HG02798 (cell line): ENCODE data around the gene GRB2.

ENCODE experiments used
- ATAC-seq: cut with Tn5 transposase; IDR thresholded peaks from one replicate; pipeline ENCODE4 v1.9.1; 2021; ENCODE audit warnings: mild to moderate bottlenecking; ENCODE audit not compliant: unreplicated experiment, poor library complexity

GRB2 gene

GRCh38 chr17:75416006-75416405 is 10.5 kb upstream of the GRB2 start:
- ATAC-seq: no peak

- no peak for ATAC-seq
These were observed 9.0 kb upstream of the GRB2 start for GRCh38 chr17:75414488-75414887.

- ATAC-seq: peak; percentile 64
These were observed 7.2 kb upstream of the GRB2 start for GRCh38 chr17:75412455-75413317.

DNA sequence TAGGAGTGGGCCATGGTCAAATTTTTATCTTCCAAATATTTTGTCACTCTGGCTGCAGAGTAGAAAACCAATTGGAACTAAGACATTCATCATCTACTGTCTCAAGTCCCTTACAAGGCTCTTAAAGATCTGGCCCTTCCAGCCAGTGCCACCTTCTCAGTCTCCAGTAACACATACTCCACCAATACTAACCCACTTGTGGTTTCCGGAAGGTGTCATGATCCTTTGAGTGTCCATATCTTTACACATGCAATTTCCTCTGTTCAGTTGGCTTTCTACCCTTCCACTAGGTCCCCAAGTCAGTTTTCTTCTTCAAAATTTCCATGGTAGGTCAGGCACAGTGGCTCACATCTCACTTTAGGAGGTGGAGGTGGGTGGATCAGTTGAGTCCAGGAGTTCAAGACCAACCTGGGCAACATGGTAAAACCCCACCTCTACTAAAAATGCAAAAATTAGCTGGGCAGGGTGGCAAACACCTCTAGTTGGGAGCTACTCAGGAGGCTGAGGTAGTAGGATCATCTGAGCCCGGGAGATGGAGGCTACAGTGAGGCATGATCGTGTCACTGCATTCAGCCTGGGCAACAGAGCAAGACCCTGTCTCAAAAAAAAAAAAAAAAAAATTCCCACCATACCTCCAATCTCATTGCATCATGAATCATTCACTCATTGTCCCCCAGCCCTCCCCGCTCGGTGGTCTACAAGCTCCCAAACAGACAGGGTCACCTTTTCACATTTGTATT is 6.0 kb upstream of the GRB2 start:
- ATAC-seq: no peak

DNA sequence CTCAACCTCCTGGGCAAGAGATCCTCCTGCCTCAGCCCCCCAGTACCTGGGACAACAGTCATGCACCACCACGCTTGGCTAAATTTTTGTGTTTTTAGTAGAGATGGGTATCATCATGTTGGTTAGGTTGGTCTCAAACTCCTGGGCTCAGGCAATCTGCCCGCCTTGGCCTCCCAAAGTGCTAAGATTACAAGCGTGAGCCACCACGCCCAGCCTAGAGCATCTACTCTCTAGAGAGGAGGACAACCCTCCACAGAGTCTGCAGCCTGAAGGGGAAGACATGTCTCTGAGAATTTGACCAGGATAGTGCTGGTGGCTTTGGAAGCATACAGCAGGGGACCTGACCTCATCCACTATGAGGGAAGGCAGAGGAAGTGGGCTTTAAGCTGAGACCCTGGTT is 4.7 kb upstream of the GRB2 start:
- ATAC-seq: no peak

GRCh38 chr17:75407655-75408352 is 2.3 kb upstream of the GRB2 start:
- ATAC-seq: no peak

DNA sequence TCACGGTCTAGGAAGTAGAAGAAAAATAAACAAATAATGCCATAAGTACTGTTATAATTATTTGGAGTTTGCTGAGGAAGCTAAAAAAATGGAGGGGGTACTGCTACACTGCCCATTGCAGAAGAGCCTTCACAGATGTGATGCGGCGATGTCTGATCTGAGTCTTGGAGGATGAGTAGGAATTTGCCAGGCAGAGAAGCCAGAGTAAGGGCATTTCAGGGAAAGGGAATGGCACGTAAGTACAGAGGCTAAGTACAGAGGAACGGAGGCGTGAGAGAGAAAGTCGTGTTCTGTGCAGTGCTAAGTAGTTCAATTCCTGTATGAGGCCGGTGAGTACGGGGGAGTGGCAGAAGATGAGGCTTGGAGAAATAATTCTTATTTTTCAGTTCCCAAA is 741 bp upstream of the GRB2 start:
- no peak for ATAC-seq

DNA sequence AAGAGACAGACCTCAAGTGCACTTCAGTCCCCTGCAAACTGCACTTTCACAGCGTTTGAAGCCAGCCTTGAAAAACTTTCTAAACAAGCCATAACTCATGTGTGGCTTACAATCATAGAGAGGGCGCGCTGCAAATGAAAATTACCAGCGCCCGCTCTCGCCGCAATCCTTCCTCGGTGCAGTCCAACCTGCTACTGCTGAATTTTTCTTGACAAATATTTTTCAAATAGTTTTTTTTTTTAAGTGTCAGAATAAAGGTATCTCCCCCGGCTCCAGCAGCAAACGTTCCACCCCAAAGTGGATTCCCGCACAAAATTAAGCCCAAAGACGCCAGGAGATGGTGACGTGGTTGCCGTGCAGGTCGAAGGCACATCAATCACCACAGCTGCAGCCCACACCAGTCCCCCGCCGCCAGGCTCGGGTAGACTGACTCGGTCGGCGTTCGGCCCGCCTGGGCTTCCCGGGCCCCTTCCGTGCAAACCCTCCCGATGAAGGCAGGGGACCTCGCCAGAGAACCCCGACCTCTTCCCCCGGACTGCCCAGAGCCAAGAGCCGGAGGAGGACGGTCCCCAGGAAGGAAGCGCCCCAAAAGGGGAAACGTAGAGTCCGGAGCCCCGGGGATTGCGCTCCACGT is 630 bp downstream of the GRB2 start:
- ATAC-seq: peak; percentile 16

- no peak for ATAC-seq
These were observed 1.2 kb downstream of the GRB2 start for GRCh38 chr17:75404223-75404730.

GRCh38 chr17:75403131-75403530 is 2.3 kb downstream of the GRB2 start:
- no peak for ATAC-seq

DNA sequence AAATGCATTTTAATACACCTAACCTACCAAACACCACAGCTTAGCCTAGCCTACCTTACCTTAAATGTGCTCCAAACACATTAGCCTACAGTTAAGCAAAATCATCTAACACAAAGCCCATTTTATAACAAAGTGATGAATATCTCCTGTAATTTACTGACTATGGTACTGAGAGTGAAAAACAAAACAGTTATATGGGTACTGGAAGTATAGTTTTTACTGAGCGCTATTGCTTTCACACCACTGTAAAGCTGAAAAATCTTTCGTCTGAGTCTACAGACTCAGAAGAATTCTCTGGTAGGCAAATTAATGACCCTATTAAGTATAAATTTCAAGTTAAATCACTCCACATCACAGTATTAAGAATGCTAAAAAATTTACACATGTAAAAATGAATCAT is 3.5 kb downstream of the GRB2 start:
- no peak for ATAC-seq

DNA sequence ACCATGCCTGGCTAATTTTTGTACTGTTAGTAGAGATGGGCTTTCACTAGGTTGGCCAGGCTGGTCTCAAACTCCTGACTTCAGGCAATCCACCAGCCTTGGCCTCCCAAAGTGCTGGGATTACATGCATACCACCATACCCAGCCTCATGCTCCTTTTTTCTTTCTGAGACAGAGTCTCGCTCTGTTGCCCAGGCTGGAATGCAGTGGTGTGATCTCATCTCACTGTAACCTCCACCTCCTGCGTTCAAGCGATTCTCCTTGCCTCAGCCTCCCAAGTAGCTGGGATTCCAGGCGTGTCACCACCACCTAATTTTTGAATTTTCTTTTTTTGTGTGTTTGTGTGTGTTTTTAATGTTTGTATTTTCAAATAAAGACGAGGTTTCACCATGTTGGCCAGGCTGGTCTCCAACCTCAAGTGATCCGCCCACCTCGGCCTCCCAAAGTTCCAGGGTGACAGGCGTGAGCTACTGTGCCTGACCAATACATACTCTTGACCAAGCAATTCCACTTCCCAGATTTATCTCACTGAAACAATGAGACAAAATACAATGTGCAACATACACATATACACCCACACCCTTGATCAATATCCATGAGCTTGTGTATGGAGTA is 5.0 kb downstream of the GRB2 start:
- no peak for ATAC-seq

GRCh38 chr17:75398279-75398678 is 7.2 kb downstream of the GRB2 start:
- ATAC-seq: no peak

DNA sequence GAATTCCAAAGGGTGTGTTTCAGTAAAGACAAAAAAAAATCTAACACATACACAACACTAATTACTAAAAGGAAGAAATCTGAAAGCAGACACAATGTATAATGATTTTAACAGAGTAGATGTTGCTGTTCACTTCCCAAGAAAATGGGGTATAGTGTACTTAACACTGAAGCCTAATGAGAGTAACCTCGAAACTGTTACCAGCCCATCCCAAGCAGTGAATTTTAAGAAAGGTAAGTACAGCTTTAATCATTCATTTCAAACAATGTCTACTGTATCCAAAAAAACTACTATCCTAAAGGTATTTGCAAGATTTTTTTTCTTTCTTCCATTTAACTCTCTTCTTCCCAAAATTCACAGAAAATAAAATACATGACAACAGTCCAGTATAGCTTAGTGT is 8.3 kb downstream of the GRB2 start:
- ATAC-seq: no peak

- no peak for ATAC-seq
These were observed 8.7 kb downstream of the GRB2 start for GRCh38 chr17:75396796-75397195.

- no peak for ATAC-seq
These were observed 9.5 kb downstream of the GRB2 start for GRCh38 chr17:75396025-75396424.

DNA sequence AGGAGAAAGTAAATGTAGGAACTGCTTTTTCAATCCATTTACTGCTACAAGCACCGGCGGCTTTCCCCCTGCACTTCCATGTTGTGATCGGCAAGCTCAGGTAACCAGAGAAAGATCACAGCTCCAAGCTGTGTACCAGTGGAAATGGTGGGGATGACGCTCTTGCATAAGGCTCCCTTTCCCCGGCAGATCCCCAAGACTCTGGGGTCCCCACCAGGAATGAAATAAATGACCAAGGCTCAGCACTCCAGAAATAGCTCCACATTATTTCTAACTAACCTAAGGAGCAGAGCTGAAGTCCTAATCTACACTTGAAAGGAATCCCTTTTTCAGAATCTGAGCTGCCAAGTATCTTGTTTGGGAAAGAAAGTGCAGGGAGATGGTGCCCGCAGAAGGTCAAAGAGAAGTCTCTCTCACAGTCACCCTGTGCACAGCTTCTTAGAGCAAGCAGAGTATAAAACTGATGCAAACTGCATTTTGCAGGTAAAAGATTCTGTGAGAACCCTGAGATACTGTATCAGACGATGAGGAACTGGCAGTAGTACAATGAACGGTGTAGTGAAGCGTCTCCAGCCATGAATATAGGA is 11.1 kb downstream of the GRB2 start:
- no peak for ATAC-seq

DNA sequence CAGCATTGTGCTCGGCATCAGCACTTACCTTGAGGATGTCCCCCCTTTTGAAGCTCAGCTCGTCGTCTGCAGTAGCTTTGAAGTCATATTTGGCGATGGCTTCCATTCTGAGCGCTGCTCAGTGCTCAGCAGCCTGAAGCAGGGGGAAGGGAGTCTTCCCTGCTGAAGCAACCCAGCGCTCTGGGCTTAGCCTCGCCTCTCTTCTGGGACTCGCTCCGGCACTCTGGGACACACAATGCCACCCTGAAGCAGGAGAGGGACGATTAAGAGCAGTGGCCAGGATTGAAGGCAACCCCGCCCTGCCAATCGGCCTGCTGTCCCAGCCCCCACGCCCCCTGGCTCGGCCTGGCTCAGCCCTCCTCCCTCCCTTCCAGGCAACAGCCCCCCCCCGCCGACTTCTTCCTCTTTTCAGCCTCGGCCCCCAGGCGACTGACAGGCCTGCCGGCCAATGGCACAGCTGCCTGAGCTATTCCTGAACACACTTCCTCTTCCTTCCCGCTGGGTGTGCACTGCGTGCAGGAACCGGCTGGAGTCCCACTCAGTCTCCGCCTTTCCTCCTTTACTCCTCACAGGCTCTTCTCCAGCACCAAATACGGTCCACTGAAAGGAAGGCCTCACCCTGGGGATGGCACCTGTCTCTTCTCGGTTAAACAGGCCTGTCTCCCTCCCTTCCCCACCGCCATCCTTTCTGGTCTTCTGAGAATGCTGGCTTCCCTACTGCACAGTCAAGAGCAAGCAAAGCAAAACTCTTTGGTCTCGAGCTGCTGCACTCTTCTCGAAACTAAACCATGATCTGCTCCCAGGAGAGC is 11.8 kb downstream of the GRB2 start:
- ATAC-seq: peak; percentile 87

- ATAC-seq: no peak
These were observed 12.9 kb downstream of the GRB2 start for GRCh38 chr17:75392559-75392958.
